NCI-H128 (cell line): ENCODE data around the gene ADM2.

ENCODE experiments used
- DNase-seq: peaks from one replicate; lab custom pipeline; 2025; ENCODE audit not compliant: unreplicated experiment; lab: John Stamatoyannopoulos, UW

Gene ADM2

DNA sequence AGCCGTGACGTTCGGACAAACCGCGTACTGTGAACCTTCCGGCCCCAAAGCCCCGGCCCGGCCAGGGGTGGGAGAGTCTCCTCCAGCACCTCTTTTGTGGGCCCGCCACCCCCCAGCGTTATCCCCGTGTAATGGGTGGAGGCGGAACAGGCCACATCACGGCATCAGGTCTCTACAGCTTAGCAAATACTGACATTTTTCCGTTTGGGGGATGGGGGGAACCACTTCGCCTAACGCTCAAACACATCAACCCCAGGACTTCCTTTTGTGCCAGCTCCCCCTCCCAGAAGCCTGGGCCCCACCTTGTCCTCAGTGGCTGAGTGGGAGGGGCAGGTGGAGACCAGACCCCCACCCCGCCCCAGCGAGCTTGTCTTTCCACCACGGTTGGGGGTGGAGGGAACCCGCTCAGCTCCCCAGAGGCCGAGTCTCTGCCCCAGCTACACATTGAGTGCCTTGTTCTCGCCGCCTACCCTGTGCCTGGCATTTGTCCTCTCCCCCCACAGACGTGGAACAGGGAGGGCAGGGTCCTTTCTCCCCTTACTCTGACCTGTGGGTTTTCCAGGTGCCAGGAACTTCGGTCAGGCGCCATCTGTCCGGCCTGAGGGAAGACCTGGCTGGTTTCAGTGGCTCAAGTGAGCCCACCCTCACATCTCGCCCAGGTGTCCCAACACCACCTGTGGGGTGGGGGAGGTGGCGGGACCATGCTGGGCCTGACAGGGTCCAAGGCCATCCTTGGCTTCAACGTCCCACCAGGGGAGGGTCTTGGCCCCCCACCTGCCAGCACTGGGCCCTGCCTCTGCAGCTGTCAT lies 36.1 kb upstream of the ADM2 start:
- no peak for DNase-seq

- DNase-seq = no peak
Observed at GRCh38 chr22:50445880-50446707, 35.2 kb upstream of the ADM2 start.

- no peak for DNase-seq
Observed at GRCh38 chr22:50446708-50447575, 34.4 kb upstream of the ADM2 start.

GRCh38 chr22:50447576-50448551 lies 33.5 kb upstream of the ADM2 start:
- DNase-seq = no peak

DNA sequence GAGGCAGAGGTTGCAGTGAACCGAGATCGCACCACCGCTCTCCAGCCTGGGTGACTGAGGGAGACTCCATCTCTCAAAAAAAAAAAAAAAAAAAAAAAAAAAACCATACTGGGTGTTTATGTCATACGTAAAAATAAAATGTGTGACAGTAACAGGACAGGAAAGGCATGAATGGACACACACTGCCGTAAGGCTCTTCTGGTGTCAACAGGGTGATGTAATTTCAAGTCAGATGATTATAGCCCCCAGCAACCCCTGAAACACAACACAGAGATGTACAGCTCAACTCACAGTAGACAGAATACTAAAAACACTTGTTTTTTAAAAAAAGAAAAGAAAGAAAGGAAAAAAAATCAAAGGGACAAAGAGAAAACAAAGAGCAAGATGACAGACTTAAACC lies 28.7 kb upstream of the ADM2 start:
- no peak for DNase-seq

- no peak for DNase-seq
Observed at GRCh38 chr22:50454556-50455075, 26.7 kb upstream of the ADM2 start.

DNA sequence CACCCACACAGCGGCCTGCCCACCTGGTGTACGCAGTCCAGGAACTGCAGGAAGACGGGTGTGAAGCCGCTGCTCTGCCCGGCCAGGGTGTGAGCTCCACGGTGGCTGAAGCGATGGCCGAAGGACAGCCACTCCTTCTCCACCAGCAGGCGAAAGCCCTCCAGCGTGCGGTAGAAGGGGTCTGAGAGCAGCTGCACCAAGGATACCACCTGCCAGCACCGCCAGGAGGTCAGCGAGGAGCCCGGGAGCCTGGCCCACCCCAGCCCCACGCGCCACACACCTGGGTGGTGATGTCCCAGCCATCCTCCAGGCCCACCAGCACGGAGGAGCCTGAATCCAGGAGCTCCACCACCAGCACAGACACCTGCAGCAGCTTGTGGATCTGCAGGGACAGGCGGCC lies 26.1 kb upstream of the ADM2 start:
- DNase-seq = no peak

GRCh38 chr22:50456026-50456425 lies 25.3 kb upstream of the ADM2 start:
- DNase-seq = no peak

DNA sequence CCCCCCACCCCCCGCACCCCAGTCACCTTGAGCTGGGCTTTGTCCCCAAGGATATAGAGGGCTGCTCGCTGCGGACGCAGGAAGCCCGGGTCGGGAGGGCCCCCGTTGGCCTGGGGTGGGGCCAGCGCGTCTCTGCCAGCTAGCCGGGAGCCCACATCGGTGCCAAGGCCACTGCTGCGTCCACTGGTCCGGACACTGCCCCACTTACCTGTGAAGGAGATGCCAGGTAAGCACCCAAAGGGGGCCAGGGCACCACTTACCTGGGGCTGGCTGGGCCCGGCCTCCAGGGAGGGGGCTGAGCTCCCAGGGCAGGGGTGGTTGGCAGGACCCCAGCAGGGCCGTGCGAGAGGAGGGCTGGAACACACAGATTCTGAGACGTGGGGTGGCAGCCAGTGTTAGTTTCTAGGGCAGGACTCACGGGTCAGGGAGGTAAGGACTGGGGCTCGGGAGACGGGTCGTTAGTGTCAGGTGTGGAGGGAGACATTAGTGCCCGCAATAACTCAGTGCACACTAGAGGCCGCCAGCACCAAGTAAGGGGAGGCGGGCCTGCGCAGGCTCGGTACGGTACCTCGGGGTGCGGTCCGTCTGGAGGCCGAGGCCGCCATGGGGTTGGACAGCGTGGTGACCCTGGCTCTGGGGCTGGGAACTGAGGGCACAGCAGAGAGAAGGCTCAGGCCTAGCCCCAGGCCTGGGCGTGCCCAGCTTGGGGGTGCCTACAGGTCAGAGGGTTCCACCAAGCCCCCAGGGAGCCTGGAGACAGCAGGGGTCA lies 24.7 kb upstream of the ADM2 start:
- DNase-seq = no peak

DNA sequence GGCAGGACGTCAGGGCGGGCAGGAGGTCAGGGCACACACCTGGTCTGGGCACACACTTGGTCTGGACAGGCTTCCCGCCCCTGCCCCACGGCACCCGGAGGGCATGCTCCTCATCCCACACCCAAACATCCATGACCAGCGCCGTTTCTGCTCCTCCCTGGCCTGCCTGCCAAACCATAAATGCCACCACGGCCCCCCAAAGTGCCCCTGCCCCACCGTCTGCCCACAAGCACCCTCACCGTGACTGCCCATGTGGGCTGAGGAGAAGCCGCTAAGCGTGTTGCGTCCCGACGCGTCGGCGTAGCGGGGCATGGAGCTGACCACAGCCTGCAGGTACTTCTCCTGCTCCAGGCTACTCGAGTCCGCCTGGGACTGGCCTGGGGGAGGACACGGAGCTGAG lies 22.3 kb upstream of the ADM2 start:
- no peak for DNase-seq

DNA sequence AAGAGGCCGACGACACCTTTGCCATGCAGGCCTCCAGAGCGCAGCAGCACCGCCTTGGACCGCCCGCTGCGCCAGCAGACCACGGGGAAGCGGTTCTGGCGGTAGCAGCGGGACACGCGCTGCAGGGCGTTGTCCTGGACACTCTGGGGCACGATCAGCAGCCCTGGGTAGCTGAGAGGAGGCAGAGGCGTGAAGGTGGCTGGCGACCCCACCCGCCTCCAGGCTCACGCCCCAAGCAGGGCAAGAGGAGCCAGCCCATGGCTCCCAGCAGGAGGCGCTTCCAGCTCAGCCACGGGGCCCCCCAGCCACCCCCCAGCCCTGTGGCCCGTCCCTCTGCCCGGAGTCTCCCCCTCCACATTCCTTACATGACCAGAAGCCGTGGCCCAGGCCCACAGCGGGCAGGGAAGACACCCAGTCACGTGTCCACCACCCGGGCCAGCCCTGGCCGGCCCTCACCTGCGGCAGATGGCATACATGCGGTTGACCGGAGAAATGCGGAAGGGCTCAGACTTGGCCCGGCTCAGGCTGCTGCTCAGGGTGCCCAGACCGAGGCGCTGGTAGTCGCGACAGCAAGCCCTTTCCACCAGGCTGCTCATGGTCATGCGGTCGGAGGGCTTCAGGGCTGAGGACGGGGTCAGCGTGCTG lies 21.7 kb upstream of the ADM2 start:
- no peak for DNase-seq

GRCh38 chr22:50460938-50461337 lies 20.4 kb upstream of the ADM2 start:
- no peak for DNase-seq

GRCh38 chr22:50461536-50461935 lies 19.8 kb upstream of the ADM2 start:
- DNase-seq = no peak

- DNase-seq = no peak
Observed at GRCh38 chr22:50461979-50462540, 19.3 kb upstream of the ADM2 start.

- DNase-seq = no peak
Observed at GRCh38 chr22:50463188-50463900, 18.0 kb upstream of the ADM2 start.

GRCh38 chr22:50464451-50464850 lies 16.9 kb upstream of the ADM2 start:
- DNase-seq = no peak

DNA sequence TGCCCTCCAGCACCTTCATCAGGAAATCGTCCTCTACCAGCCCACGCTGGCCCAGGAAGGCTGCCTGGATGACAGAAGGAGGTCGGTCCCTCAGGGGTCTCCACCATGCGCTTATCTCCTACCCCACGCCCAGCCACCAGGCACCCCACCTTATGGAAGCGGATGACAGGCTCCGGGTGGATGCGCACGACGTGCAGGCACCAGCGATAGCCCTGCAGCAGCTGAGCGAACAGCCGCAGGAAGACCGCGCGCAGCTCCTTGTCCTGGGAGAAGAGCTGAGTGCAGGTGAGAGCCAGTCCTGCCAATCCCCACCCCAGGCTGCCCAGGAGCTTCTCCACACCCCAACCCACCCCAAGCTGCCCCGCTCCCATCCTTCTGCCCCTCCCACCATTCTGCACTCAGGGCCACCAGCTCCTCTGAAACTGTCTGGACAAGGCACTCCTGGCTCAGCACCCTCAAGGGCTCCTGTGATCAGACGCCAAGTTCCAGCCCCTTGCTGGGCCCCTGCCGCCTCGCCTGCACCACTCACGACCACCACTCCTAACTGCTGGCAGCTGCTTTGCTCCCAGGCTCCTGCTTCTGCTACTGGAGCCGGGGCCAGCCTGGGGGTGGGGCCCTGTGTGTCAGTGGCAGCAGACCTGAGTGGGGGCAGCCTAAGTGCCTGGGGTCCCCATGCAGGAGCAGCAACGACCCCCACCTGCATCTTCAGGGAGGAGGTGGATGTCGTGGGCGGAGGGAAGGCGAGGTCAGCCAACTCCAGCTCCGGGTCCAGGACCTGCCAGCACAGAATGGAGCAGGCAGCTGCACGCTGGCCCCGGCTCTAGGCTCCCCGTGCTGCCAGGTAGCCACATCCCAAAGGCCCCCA lies 16.0 kb upstream of the ADM2 start:
- no peak for DNase-seq
